LHCN-M2 (cell line): ENCODE measurements around the gene PADI1. TPM values are rescaled to one million over a fixed set of nuclear protein-coding genes. Genes with fewer than 3 reads are reported as not detected.

ENCODE experiments used
- DNase-seq: peaks from one replicate; pipeline ENCODE4 v3.0.0-alpha.2; 2012; ENCODE audit warnings: low read depth
- total RNA-seq: library from RNA; depleted of rRNA; stranded (reverse); fragments of >200 nt; gene quantifications from 2 replicates; pipeline ENCODE4 v1.2.3, GENCODE V29; 2014

PADI1 gene
- total RNA-seq, 1 experiment from 2014 or later, result 1.3 TPM

- DNase-seq, result no peak
Observed at GRCh38 chr1:17183388-17184160, 21.4 kb upstream of the PADI1 start.

- no peak for DNase-seq
Observed at GRCh38 chr1:17184161-17184665, 20.7 kb upstream of the PADI1 start.

- no peak for DNase-seq
Observed at GRCh38 chr1:17184822-17185484, 20.0 kb upstream of the PADI1 start.

GRCh38 chr1:17185485-17185860 is 19.5 kb upstream of the PADI1 start:
- no peak for DNase-seq

GRCh38 chr1:17186216-17186909 is 18.6 kb upstream of the PADI1 start:
- DNase-seq, result no peak

GRCh38 chr1:17187051-17187450 is 17.9 kb upstream of the PADI1 start:
- DNase-seq, result no peak

GRCh38 chr1:17188217-17188616 is 16.7 kb upstream of the PADI1 start:
- DNase-seq, result no peak

- no peak for DNase-seq
Observed at GRCh38 chr1:17188889-17189631, 15.9 kb upstream of the PADI1 start.

- DNase-seq, result peak; percentile 28
Observed at GRCh38 chr1:17189632-17189990, 15.3 kb upstream of the PADI1 start.

GRCh38 chr1:17190010-17190995 is 14.6 kb upstream of the PADI1 start:
- DNase-seq, result peak; percentile 97

GRCh38 chr1:17191990-17192242 is 13.0 kb upstream of the PADI1 start:
- DNase-seq, result no peak

GRCh38 chr1:17192394-17193221 is 12.3 kb upstream of the PADI1 start:
- no peak for DNase-seq

GRCh38 chr1:17193222-17194132 is 11.5 kb upstream of the PADI1 start:
- no peak for DNase-seq

- no peak for DNase-seq
Observed at GRCh38 chr1:17194133-17194475, 10.8 kb upstream of the PADI1 start.

GRCh38 chr1:17194615-17195528 is 10.1 kb upstream of the PADI1 start:
- no peak for DNase-seq

- DNase-seq, result no peak
Observed at GRCh38 chr1:17195731-17196130, 9.2 kb upstream of the PADI1 start.

- DNase-seq, result no peak
Observed at GRCh38 chr1:17196496-17197185, 8.3 kb upstream of the PADI1 start.
